Body of pancreas (tissue), 4 donors: ENCODE results near the gene IFI30.

Experiments
- CTCF ChIP-seq, 7 experiments: fragments of 450-650 bp in 4 of 7; fragments of 200-600 bp in 3 of 7; sonication (generic) in 3 of 7; IDR thresholded peaks; one replicate each; pipeline ENCODE4 v1.5.1; 2016 to 2019; ENCODE audit warnings: antibody characterized with exemption in 7 of 7
- POLR2A ChIP-seq, 3 donors: fragments of 450-650 bp; IDR thresholded peaks; one replicate each; pipeline ENCODE4 v1.6.1; 2016; ENCODE audit warnings: antibody characterized with exemption in 3 of 3, mild to moderate bottlenecking in 2 of 3

GRCh38 chr19:18179957-18180356 lies 6.3 kb downstream of the IFI30 start:
- TF ChIP-seq CTCF (IDR thresholded peaks at IDR 0.05), result no peak
- no peak for TF ChIP-seq POLR2A (IDR thresholded peaks at IDR 0.05)
